HG03064 (cell line): ENCODE measurements around the gene APOC4.

Source experiments
- ATAC-seq: cut with Tn5 transposase; IDR thresholded peaks from one replicate; pipeline ENCODE4 v1.9.1; 2021; ENCODE audit warnings: low read depth; ENCODE audit not compliant: unreplicated experiment

APOC4 gene

GRCh38 chr19:44992336-44993163 is 50.5 kb downstream of the APOC4 start:
- no peak for ATAC-seq

- ATAC-seq = no peak
Measured at GRCh38 chr19:44993526-44993925, 51.5 kb downstream of the APOC4 start.

GRCh38 chr19:44993926-44994537 is 52.0 kb downstream of the APOC4 start:
- ATAC-seq = no peak
